ENCODE results near the gene COL20A1. TPM values are rescaled to one million over a fixed set of nuclear protein-coding genes. Genes with fewer than 3 reads are reported as not detected.
"Not testable (repeated sequence)": the region's sequence is repeated elsewhere in the genome, so short reads cannot be mapped to it uniquely, and the experiment has no call there.

The COL20A1 gene
- total RNA-seq, 1 donor from 2014 or later, result not detected

GRCh38 chr20:63331741-63332400 lies 38.9 kb downstream of the COL20A1 start:
- Histone ChIP-seq H3K4me3 (no peak overlapping the region), H3K27ac (no peak overlapping the region), H3K4me1 (no peaks in the 10 kb centered on the region), H3K9me3 (no peaks in the 10 kb centered on the region), H3K27me3 (no peaks in the 10 kb centered on the region), H3K36me3 (no peaks in the 10 kb centered on the region)
- intact Hi-C loops (cut with DNase I), result no loop called here
- TF ChIP-seq POLR2A (IDR thresholded peaks at IDR 0.05) (no peak), POLR2AphosphoS5 (IDR thresholded peaks at IDR 0.05; ENCODE audit: insufficient read depth in 1 of 2, low read depth in 1 of 2) (no peak)
- DNase-seq (ENCODE audit: extremely low spot score in 2 of 2), result no peak

GRCh38 chr20:63332488-63333240 lies 39.7 kb downstream of the COL20A1 start:
- no peaks in the 10 kb centered on the region for H3K27me3 ChIP-seq
- no peaks in the 10 kb centered on the region for H3K36me3 ChIP-seq
- no peaks in the 10 kb centered on the region for H3K4me1 ChIP-seq
- no peak for TF ChIP-seq CTCF (IDR thresholded peaks at IDR 0.05)
- no peak for TF ChIP-seq POLR2AphosphoS5 (IDR thresholded peaks at IDR 0.05; ENCODE audit: insufficient read depth in 1 of 2, low read depth in 1 of 2)
- TF ChIP-seq POLR2A (IDR thresholded peaks at IDR 0.05), result no peak
- H3K4me3 ChIP-seq, result no peak overlapping the region
- no peak overlapping the region for H3K27ac ChIP-seq
- no peak for DNase-seq (ENCODE audit: extremely low spot score in 2 of 2)
- intact Hi-C loops (cut with DNase I), result no loop called here
- no peaks in the 10 kb centered on the region for H3K9me3 ChIP-seq

GRCh38 chr20:63333241-63333836 lies 40.4 kb downstream of the COL20A1 start:
- no peaks in the 10 kb centered on the region for H3K4me1 ChIP-seq
- DNase-seq (ENCODE audit: extremely low spot score in 2 of 2), result no peak
- H3K4me3 ChIP-seq, result no peak overlapping the region
- intact Hi-C loops (cut with DNase I), result no loop called here
- H3K36me3 ChIP-seq, result no peaks in the 10 kb centered on the region
- TF ChIP-seq CTCF (IDR thresholded peaks at IDR 0.05) (no peak), POLR2AphosphoS5 (IDR thresholded peaks at IDR 0.05; ENCODE audit: insufficient read depth in 1 of 2, low read depth in 1 of 2) (no peak), POLR2A (IDR thresholded peaks at IDR 0.05) (no peak)
- H3K27me3 ChIP-seq, result no peaks in the 10 kb centered on the region
- no peaks in the 10 kb centered on the region for H3K9me3 ChIP-seq
- H3K27ac ChIP-seq, result no peak overlapping the region

GRCh38 chr20:63334356-63334755 lies 41.4 kb downstream of the COL20A1 start:
- intact Hi-C loops (cut with DNase I), result no loop called here
- no peaks in the 10 kb centered on the region for H3K27me3 ChIP-seq

GRCh38 chr20:63335060-63335459 lies 42.1 kb downstream of the COL20A1 start:
- H3K36me3 ChIP-seq; H3K27me3 ChIP-seq; H3K4me1 ChIP-seq; DNase-seq (ENCODE audit: extremely low spot score in 2 of 2); intact Hi-C loops (cut with DNase I); H3K9me3 ChIP-seq; H3K27ac ChIP-seq; H3K4me3 ChIP-seq: not testable (repeated sequence)

More at GRCh38 chr20:63334356-63334755, 41.4 kb downstream of the COL20A1 start:
- no peak for DNase-seq (ENCODE audit: extremely low spot score in 2 of 2)
- Histone ChIP-seq H3K4me3 (no peak overlapping the region), H3K9me3 (no peaks in the 10 kb centered on the region), H3K4me1 (no peaks in the 10 kb centered on the region), H3K36me3 (no peaks in the 10 kb centered on the region), H3K27ac (no peak overlapping the region)
- TF ChIP-seq POLR2AphosphoS5 (IDR thresholded peaks at IDR 0.05; ENCODE audit: insufficient read depth in 1 of 2, low read depth in 1 of 2) (no peak), CTCF (IDR thresholded peaks at IDR 0.05) (no peak), POLR2A (IDR thresholded peaks at IDR 0.05) (no peak)

GRCh38 chr20:63335711-63336110 lies 42.7 kb downstream of the COL20A1 start:
- Histone ChIP-seq H3K36me3 (no peaks in the 10 kb centered on the region), H3K27me3 (no peaks in the 10 kb centered on the region), H3K9me3 (no peaks in the 10 kb centered on the region), H3K4me1 (no peaks in the 10 kb centered on the region), H3K4me3 (no peak overlapping the region), H3K27ac (no peak overlapping the region)
- TF ChIP-seq CTCF (IDR thresholded peaks at IDR 0.05) (no peak), POLR2AphosphoS5 (IDR thresholded peaks at IDR 0.05; ENCODE audit: insufficient read depth in 1 of 2, low read depth in 1 of 2) (no peak), POLR2A (IDR thresholded peaks at IDR 0.05) (no peak)
- DNase-seq (ENCODE audit: extremely low spot score in 2 of 2), result no peak
- intact Hi-C loops (cut with DNase I), result no loop called here

All from vagina (tissue), 2 donors.